ENCODE measurements around the gene GNAO1. TPM values are rescaled to one million over a fixed set of nuclear protein-coding genes. Genes with fewer than 3 reads are reported as not detected.

Gene GNAO1
- polyA plus RNA-seq, 6 donors from 2014 or later, result 0.07 to 0.55 TPM; not detected in 4

DNA sequence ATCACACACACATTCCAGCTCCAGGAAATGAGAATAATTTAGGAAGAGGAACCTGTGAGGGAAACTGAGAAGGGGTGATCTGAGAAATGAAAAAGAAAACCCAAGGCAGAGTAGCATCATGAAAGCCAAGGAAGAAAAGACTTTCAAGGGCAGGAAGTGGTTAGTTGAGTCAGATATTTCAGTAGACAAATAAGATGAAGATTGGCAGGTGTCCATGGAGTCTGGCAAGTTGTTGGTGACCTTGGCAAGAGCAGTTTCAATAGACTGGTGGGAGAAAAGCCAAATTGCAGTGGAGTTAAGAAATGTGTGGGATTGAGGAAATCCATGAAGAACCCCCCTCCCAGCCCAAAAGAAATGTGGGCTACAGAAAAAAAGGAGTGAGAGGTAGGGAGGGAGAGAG lies 10.7 kb downstream of the GNAO1 start:
- H3K27me3 Mint-ChIP-seq, result peaks cover 7 to 17% (median 16%) of the 10 kb centered on the region in 3 donors
- peaks cover 8 to 19% (median 13%) of the 10 kb centered on the region in 3 donors for H3K4me1 Mint-ChIP-seq
- H3K27ac Mint-ChIP-seq, result no peak overlapping the region
- no peak overlapping the region for H3K4me3 Mint-ChIP-seq
- H3K36me3 Mint-ChIP-seq, result no peaks in the 10 kb centered on the region
- H3K9me3 Mint-ChIP-seq, result no peaks in the 10 kb centered on the region
- ATAC-seq (ENCODE audit: low read depth in 2 of 2) (no peak), DNase-seq (no peak)

DNA sequence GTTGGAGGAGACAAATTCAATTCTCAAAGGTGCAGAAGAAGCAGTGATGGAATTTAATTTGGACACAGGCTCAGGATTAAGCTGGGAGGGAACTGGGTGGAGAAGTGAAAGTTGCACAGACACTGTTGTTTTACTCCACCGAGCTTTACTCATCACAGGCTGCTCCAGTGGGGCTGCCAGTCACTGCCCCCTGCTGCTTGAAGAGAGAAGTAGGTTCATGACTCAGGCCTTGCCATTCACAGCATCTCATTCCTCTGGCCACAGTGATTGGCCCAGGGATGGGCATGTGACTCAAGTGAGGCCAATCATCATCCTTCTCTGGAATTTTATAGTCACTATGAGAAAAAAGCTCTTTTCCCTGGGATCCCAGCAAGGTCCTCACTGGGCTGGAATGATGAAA lies 11.8 kb downstream of the GNAO1 start:
- peaks cover 0 to 19% (median 13%) of the 10 kb centered on the region in 3 donors for H3K4me1 Mint-ChIP-seq
- H3K9me3 Mint-ChIP-seq, result no peaks in the 10 kb centered on the region
- H3K27ac Mint-ChIP-seq, result no peak overlapping the region
- no peaks in the 10 kb centered on the region for H3K36me3 Mint-ChIP-seq
- H3K4me3 Mint-ChIP-seq, result no peak overlapping the region
- H3K27me3 Mint-ChIP-seq, result peaks cover 8 to 12% (median 11%) of the 10 kb centered on the region in 3 donors
- ATAC-seq (ENCODE audit: low read depth in 2 of 2) (peak; percentile 82 to 87), DNase-seq (peak; percentile 36)

DNA sequence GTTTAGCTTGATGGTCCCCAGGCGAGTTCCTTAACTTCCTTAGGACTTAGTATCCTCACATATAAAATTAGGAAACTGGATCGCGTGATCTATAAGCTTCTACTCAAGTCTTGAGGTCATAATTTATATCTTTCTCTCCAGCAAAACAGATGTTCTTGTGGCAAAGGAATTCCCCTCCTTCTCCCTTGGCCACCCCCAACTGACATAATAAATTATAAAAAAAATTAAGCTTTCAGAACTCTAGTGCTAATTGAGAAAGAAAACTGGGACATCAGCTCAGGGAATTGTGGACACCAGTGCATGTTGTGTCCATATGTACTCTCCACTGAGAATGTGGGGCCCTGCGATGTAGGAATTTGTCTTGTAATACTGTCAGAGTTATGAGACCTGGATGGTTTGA lies 13.5 kb downstream of the GNAO1 start:
- DNase-seq (no peak), ATAC-seq (ENCODE audit: low read depth in 2 of 2) (no peak)
- Mint-ChIP-seq H3K27ac (no peak overlapping the region), H3K27me3 (peaks cover 9 to 27% (median 21%) of the 10 kb centered on the region in 3 donors), H3K4me1 (peaks cover 0 to 5% (median 0%) of the 10 kb centered on the region in 3 donors), H3K36me3 (no peaks in the 10 kb centered on the region), H3K9me3 (peaks cover 0 to 1% (median 0%) of the 10 kb centered on the region in 7 donors), H3K4me3 (no peak overlapping the region)

DNA sequence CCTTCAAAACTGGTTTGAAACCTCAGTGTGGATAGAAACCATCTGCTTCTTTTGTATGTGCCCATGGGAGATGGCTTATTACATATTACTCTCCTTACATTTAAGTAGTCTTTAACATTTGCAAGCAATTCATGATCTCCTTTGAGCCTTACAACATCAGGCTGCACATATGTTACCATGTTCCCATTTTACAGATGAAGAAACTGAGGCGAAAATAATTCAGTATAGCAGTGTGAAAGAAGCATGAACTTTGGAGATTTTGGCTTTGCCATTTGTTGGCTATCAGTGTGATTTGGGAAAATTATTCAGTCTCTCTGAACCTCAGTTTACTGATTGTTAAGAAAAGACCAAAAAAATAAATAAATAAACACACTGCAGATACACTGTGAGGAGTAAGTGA lies 15.7 kb downstream of the GNAO1 start:
- H3K27ac Mint-ChIP-seq, result no peak overlapping the region
- DNase-seq (no peak), ATAC-seq (ENCODE audit: low read depth in 2 of 2) (no peak)
- peaks cover 0 to 1% (median 0%) of the 10 kb centered on the region in 7 donors for H3K9me3 Mint-ChIP-seq
- no peaks in the 10 kb centered on the region for H3K4me1 Mint-ChIP-seq
- peaks cover 20 to 41% (median 38%) of the 10 kb centered on the region in 3 donors for H3K27me3 Mint-ChIP-seq
- H3K4me3 Mint-ChIP-seq, result no peak overlapping the region
- no peaks in the 10 kb centered on the region for H3K36me3 Mint-ChIP-seq

DNA sequence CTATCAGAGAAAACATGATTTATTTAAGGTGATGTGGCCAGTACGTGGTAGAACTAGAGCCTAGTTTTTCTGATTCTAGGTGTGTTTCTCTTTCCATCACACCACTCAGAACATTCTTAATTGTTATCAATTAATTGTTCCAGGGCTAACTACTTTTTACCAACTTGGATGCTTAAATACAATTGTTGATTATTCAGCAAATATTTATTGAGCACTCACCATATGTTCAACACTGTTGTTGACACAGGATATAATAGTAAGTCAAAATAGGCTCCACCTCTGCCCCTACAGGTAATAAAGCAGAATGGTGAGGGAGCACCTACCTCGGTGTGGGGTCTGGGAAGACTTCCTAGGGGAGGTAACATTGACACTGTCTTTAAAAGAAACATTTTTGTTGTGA lies 16.1 kb downstream of the GNAO1 start:
- no peaks in the 10 kb centered on the region for H3K4me1 Mint-ChIP-seq
- H3K36me3 Mint-ChIP-seq, result no peaks in the 10 kb centered on the region
- no peak overlapping the region for H3K27ac Mint-ChIP-seq
- DNase-seq (no peak), ATAC-seq (ENCODE audit: low read depth in 2 of 2) (no peak)
- peaks cover 22 to 46% (median 43%) of the 10 kb centered on the region in 3 donors for H3K27me3 Mint-ChIP-seq
- H3K4me3 Mint-ChIP-seq, result no peak overlapping the region
- peaks cover 0 to 1% (median 0%) of the 10 kb centered on the region in 7 donors for H3K9me3 Mint-ChIP-seq

DNA sequence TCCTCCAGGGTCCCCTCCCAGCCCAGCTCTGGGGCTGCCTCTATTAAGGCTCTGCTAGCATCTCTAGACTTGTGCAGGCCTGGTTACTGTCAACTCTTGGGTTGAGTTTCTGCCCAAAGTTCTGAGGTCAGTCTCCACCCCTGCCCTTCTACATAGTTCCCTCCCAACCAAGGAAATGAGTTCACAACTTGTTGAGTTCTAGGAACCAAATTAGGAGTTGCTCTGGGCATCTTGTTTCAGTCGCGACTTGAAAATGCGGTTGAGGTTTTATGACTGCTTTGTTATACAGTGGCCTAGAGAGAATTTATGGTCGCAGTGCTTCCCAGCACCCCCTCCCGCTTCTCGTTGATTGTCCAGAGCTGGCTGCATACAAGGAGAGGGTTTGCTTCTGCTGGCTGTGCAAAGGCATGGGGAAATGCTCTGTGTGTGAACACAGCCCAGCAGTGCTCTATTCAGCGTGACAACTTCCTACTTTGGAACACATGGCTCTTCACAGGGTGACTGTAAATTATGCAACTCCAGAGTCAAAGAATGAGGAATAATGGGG lies 20.2 kb downstream of the GNAO1 start:
- no peak for DNase-seq

DNA sequence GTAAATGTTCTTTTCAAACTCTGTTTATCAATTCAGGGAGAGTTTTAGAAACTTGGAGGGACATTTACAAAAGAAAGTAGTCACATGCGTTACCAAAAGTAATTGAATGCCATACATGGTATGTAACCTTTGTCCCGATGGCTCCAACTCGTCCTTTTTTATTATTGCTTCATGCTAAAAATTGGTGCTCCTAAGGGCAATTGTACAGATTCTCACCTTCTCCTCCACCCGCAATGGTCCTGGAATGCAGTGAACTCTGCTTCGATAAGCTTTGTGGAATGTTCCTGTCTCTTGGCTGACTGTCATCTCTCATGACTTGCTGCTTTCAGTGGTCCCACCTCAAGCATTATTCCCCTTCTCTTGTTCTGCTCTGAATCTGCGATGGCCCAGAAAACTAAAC lies 20.9 kb downstream of the GNAO1 start:
- H3K27me3 Mint-ChIP-seq, result peaks cover 32 to 66% (median 59%) of the 10 kb centered on the region in 3 donors

More for the DNA sequence above, 20.2 kb downstream of the GNAO1 start:
- H3K9me3 Mint-ChIP-seq, result peaks cover 0 to 1% (median 0%) of the 10 kb centered on the region in 7 donors
- no peak overlapping the region for H3K27ac Mint-ChIP-seq
- no peak for ATAC-seq (ENCODE audit: low read depth in 2 of 2)
- H3K27me3 Mint-ChIP-seq, result peaks cover 31 to 65% (median 59%) of the 10 kb centered on the region in 3 donors
- no peak overlapping the region for H3K4me3 Mint-ChIP-seq
- no peaks in the 10 kb centered on the region for H3K4me1 Mint-ChIP-seq
- H3K36me3 Mint-ChIP-seq, result no peaks in the 10 kb centered on the region

DNA sequence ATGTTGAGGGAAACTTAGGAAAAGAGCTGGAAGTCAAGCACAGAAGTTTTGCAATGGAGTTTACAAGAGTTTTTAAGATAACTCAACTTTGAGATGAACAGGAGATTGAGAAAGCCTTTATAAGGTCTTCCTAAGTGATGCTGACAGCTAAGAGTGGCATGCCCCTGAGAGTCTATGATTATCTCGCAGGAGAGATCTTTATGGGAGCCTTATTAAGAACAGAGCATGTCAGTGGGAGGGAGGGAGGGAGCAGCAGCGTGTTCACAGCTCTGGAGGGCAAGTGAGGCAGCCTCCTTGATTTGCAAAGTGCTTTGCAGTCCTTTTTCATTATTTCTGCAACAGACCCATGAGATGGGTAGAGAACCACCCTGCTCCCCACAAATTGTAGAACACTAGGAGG lies 30.7 kb downstream of the GNAO1 start:
- no peak overlapping the region for H3K4me3 Mint-ChIP-seq
- peaks cover 18 to 35% (median 19%) of the 10 kb centered on the region in 3 donors for H3K27me3 Mint-ChIP-seq

More for the DNA sequence above, 20.9 kb downstream of the GNAO1 start:
- no peak for ATAC-seq (ENCODE audit: low read depth in 2 of 2)
- Mint-ChIP-seq H3K9me3 (peaks cover 0 to 1% (median 0%) of the 10 kb centered on the region in 7 donors), H3K4me1 (no peaks in the 10 kb centered on the region), H3K36me3 (no peaks in the 10 kb centered on the region), H3K4me3 (peak overlapping the region in 1 of 8 donors; percentile 64), H3K27ac (no peak overlapping the region)
- DNase-seq, result no peak

DNA sequence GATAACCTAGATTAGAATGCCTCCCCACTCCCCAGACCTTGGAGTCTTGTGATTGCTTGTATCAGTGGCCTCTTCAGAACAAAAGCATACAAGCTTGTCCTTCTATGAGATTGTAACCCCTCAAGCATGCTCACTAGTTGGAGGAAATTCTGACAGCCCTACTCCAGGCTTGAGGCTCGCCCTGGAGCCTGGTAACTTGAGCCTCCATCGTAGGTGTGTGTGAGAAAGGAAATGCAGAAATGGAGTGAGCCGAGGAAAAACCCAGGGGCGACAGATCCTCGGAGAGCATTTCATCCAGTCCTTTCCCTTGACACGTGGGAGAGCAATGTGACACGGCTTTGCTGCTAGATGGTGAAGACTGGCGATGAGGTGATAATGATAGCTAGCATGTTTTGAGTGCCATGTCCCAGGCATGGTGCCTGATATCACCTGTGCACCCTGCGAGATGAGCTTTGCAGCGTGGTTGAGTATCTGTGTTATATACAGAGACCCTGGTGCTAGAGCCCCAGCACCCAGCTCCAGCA lies 31.2 kb downstream of the GNAO1 start:
- DNase-seq (no peak), ATAC-seq (ENCODE audit: low read depth in 2 of 2) (no peak)
- H3K27ac Mint-ChIP-seq, result no peak overlapping the region
- H3K27me3 Mint-ChIP-seq, result peaks cover 14 to 35% (median 18%) of the 10 kb centered on the region in 3 donors
- H3K36me3 Mint-ChIP-seq, result no peaks in the 10 kb centered on the region
- H3K9me3 Mint-ChIP-seq, result no peaks in the 10 kb centered on the region
- H3K4me3 Mint-ChIP-seq, result no peak overlapping the region
- H3K4me1 Mint-ChIP-seq, result peaks cover 0 to 11% (median 4%) of the 10 kb centered on the region in 3 donors

More for the DNA sequence above, 30.7 kb downstream of the GNAO1 start:
- peaks cover 0 to 7% (median 4%) of the 10 kb centered on the region in 3 donors for H3K4me1 Mint-ChIP-seq
- no peak for DNase-seq
- H3K36me3 Mint-ChIP-seq, result no peaks in the 10 kb centered on the region
- no peak overlapping the region for H3K27ac Mint-ChIP-seq
- H3K9me3 Mint-ChIP-seq, result no peaks in the 10 kb centered on the region
- ATAC-seq (ENCODE audit: low read depth in 2 of 2), result no peak

DNA sequence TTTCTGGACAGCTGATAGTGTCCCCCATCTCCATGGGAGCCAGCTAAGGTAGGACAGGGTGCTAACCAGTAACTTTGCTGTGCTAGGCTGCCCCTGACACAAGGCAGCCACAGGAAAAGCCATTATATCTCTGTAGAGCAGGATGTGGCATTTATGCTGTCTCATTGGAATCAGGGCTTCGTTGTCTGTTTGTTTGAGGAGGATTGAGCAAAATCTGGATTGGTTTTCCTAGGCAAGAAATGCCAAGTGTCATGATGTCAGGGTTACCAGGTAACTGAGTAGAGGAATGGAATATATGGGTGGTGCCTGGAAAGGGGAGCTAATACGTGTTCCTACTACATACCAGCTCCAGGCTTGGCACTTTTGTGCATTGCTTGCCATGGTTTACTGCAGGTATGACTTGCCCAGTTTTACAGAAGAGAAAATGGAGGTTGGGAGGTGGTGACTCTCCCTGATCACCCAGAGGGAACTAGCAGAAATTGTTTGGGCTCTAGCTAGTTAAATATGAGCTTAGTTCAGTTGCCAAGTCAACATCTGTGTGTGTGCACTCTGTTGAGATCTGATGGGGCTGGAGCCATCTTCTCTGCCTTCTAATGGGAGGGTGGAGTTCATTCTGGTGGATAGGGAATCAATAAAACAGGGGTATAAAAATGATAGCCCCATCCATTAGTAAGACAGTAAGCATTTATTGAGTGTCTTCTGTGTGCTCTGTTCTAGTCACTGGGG lies 33.9 kb downstream of the GNAO1 start:
- H3K36me3 Mint-ChIP-seq, result no peaks in the 10 kb centered on the region
- ATAC-seq (ENCODE audit: low read depth in 2 of 2) (no peak), DNase-seq (no peak)
- H3K9me3 Mint-ChIP-seq, result no peaks in the 10 kb centered on the region
- peaks cover 0 to 11% (median 4%) of the 10 kb centered on the region in 3 donors for H3K4me1 Mint-ChIP-seq
- no peak overlapping the region for H3K27ac Mint-ChIP-seq
- peaks cover 1 to 18% (median 8%) of the 10 kb centered on the region in 3 donors for H3K27me3 Mint-ChIP-seq
- no peak overlapping the region for H3K4me3 Mint-ChIP-seq

DNA sequence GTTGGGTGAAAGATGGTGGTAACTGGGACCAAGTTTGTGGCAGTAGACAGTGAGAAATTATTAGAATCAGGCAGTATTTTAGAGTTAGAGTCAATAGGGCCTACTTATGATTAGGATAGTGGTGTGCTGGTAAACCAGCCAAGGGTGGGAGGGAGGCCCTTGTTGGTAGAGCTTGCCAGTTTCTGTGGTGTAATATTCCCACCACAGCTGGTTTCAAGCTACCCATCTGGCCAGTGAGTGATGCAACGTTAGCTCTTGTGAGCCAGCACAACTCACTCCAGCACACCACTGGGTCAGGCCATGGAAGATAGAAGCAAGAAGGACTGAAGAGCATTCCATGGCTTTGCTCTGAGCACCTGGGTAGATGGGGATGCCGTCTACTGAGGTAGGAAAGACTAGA lies 34.9 kb downstream of the GNAO1 start:
- peak overlapping the region in 1 of 6 donors; percentile 7 for H3K27ac Mint-ChIP-seq
- DNase-seq, result no peak
- peaks cover 0 to 15% (median 8%) of the 10 kb centered on the region in 3 donors for H3K27me3 Mint-ChIP-seq
- no peaks in the 10 kb centered on the region for H3K9me3 Mint-ChIP-seq
- peaks cover 0 to 11% (median 4%) of the 10 kb centered on the region in 3 donors for H3K4me1 Mint-ChIP-seq
- H3K36me3 Mint-ChIP-seq, result no peaks in the 10 kb centered on the region
- no peak for ATAC-seq (ENCODE audit: low read depth in 2 of 2)
- no peak overlapping the region for H3K4me3 Mint-ChIP-seq

DNA sequence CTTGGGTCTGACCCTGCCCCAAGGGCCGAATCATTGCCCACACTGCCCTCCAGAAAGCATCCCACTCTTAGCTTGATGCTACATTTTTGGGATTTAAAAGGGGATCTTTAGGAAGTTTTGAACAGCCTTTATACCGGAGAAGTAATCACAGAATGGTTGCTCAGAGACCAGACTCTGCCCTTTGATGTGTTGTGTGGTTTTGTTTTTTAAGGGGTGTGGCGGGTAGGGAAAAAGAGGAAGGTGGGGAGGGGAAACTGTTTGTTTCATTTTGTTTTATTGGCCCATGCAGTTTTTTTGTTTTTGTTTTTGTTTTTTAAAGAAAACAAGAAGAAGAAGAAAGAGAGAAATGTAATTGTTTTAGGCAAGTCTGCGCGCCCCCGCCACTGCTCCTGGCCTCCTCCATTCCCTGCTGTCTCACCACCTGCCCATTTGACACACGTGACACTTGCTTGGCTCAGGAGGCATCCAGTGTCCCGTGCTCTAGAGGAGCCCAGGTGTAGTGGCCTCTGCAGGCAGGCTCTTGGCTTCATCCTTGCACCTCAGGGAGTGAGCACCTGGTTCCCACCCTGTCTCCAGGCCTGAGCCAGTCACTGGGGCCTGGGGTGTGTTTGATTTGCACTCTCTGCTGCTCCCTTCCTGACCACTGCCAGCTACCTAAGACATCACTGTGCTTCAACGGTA lies 35.7 kb downstream of the GNAO1 start:
- H3K27me3 Mint-ChIP-seq, result peaks cover 0 to 15% (median 8%) of the 10 kb centered on the region in 3 donors
- ATAC-seq (ENCODE audit: low read depth in 2 of 2), result no peak
- no peak overlapping the region for H3K4me3 Mint-ChIP-seq
- peak overlapping the region in 1 of 6 donors; percentile 66 for H3K27ac Mint-ChIP-seq
- no peaks in the 10 kb centered on the region for H3K9me3 Mint-ChIP-seq
- H3K36me3 Mint-ChIP-seq, result no peaks in the 10 kb centered on the region
- no peak for DNase-seq
- H3K4me1 Mint-ChIP-seq, result peaks cover 0 to 11% (median 4%) of the 10 kb centered on the region in 3 donors

DNA sequence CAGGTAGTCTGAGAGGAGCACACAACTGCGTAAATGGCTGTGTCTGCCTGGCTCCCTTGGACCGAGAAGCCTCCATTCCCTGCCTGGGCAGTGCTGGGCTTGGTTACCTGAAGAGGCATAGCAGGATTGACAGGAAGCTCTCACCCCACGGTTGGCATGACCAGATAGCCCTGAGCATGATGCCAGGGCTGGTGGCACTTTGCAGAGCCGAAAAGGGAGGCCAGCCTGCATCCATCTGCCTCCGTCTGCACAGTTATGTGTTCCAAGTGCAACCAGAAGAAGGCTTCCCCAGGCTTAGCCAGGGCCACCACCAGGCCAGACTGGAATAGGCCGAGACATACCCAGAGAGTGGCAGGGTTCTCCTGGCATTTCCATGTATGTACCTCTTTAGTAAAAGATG lies 36.6 kb downstream of the GNAO1 start:
- Mint-ChIP-seq H3K27ac (no peak overlapping the region), H3K4me1 (peaks cover 0 to 11% (median 4%) of the 10 kb centered on the region in 3 donors), H3K36me3 (no peaks in the 10 kb centered on the region), H3K27me3 (peaks cover 0 to 15% (median 8%) of the 10 kb centered on the region in 3 donors), H3K4me3 (no peak overlapping the region), H3K9me3 (no peaks in the 10 kb centered on the region)
- DNase-seq (no peak), ATAC-seq (ENCODE audit: low read depth in 2 of 2) (no peak)

Data from naive B cell (primary cell).